ENCODE results near the gene RPUSD1. TPM values are rescaled to one million over a fixed set of nuclear protein-coding genes. Genes with fewer than 3 reads are reported as not detected.
A peak's percentile ranks its signal among the peaks of the same experiment; 100 is the strongest.

The RPUSD1 gene
- polyA plus RNA-seq, 1 of the 3 experiments (the other 2 are of a cell fraction) = 27.7 TPM

- peak; percentile 99 for DNase-seq
- H3K27me3 ChIP-seq (ENCODE audit: insufficient read depth) = no peaks in the 10 kb centered on the region
- H3K9me2 ChIP-seq = no peaks in the 10 kb centered on the region
- peak overlapping the region; percentile 82 to 94 for H3K4me3 ChIP-seq (ENCODE audit: low read depth in 2 of 2, low read length in 1 of 2)
- H3K36me3 ChIP-seq (replicated peaks in 1 of 2; ENCODE audit: control insufficient read depth in 1 of 2, insufficient read depth in 2 of 2, low read length in 1 of 2) = no peaks in the 10 kb centered on the region
- peaks cover 0 to 18% of the 10 kb centered on the region in 2 experiments; a peak in 1 of 4 replicates for H3K4me1 ChIP-seq (ENCODE audit: control insufficient read depth in 1 of 2, insufficient read depth in 2 of 2, low read depth in 1 of 2, low read length in 1 of 2)
- peaks cover 4% of the 10 kb centered on the region for H3K79me2 ChIP-seq (ENCODE audit: insufficient read depth)
- no peaks in the 10 kb centered on the region for H4K20me1 ChIP-seq (ENCODE audit: insufficient read depth)
- POLR2A ChIA-PET = no interaction called here
- H3K9ac ChIP-seq = peak overlapping the region; percentile 84
- H3K27ac ChIP-seq (ENCODE audit: low read depth in 2 of 2, low read length in 1 of 2) = peak overlapping the region; percentile 71 to 80
- CTCF ChIA-PET = interaction anchor here (1.5 kb wide), 1 partner anchor 250 kb away, joined by 4 read pairs; no protein-coding TSS in a partner anchor
- peak overlapping the region; percentile 83 for H3K4me2 ChIP-seq
- peak overlapping the region; percentile 86 for H2AFZ ChIP-seq (ENCODE audit: low read depth)
- H3K9me3 ChIP-seq = no peaks in the 10 kb centered on the region
- 37% methylated on average over 18 of the region's 80 CpGs for WGBS (ENCODE audit: low lambda C conversion rate)
- no peaks in the 10 kb centered on the region for H3F3A ChIP-seq (replicated peaks; ENCODE audit: insufficient read depth)
- TF ChIP-seq GABPA (IDR thresholded peaks at IDR 0.05; ENCODE audit: low read depth) (peak; percentile 94), SMC3 (IDR thresholded peaks at IDR 0.05; ENCODE audit: low read depth, low read length) (no peak), FOSL2 (IDR thresholded peaks at IDR 0.05; ENCODE audit: borderline replicate concordance, low read depth) (no peak), REST (IDR thresholded peaks at IDR 0.05; ENCODE audit: low read depth, low read length) (0 out of 2 replicates have a peak, but pooled peaks have one; percentile 4), PBX3 (IDR thresholded peaks at IDR 0.05) (peak; percentile 92), ZBTB33 (IDR thresholded peaks at IDR 0.05; ENCODE audit: borderline replicate concordance, low read depth) (no peak), MAX (IDR thresholded peaks at IDR 0.05; ENCODE audit: low read depth) (peak; percentile 94), MEF2A (IDR thresholded peaks at IDR 0.05; ENCODE audit: borderline replicate concordance, low read depth) (no peak), EZH2phosphoT487 (IDR thresholded peaks at IDR 0.05; ENCODE audit: borderline replicate concordance, low read depth) (no peak), TAF1 (IDR thresholded peaks at IDR 0.05; ENCODE audit: borderline replicate concordance, low read depth, low read length) (peak; percentile 90), GATA2 (CRISPR knock-in tag; IDR thresholded peaks at IDR 0.05) (no peak), RXRA (IDR thresholded peaks at IDR 0.05; ENCODE audit: borderline replicate concordance, low read depth) (no peak), CHD2 (IDR thresholded peaks at IDR 0.05; ENCODE audit: low read length, partially characterized antibody) (peak; percentile 56), MXI1 (IDR thresholded peaks at IDR 0.05; ENCODE audit: low read depth, low read length) (no peak; the same call in 1 of the 2 replicates), YY1 (IDR thresholded peaks at IDR 0.05; ENCODE audit: low read depth) (peak; percentile 99), USF2 (IDR thresholded peaks at IDR 0.05; ENCODE audit: borderline replicate concordance, low read depth, low read length) (no peak), FOXJ3 (CRISPR knock-in tag; IDR thresholded peaks at IDR 0.05) (no peak; the same call in 1 of the 2 replicates), CTCF (IDR thresholded peaks at IDR 0.05) (no peak), TCF12 (IDR thresholded peaks at IDR 0.05) (0 out of 2 replicates have a peak, but pooled peaks have one; percentile 7), POLR2AphosphoS5 (IDR thresholded peaks at IDR 0.05; ENCODE audit: low read depth, low read length) (peak; percentile 81), NRF1 (IDR thresholded peaks at IDR 0.05; ENCODE audit: low read depth, low read length) (peak; percentile 81), JUND (IDR thresholded peaks at IDR 0.05) (no peak), FOXM1 (IDR thresholded peaks at IDR 0.05; ENCODE audit: low read depth) (no peak)
Observed at GRCh38 chr16:807347-808084, 19.3 kb upstream of the RPUSD1 start.
